ENCODE measurements around the gene FKBP5.

GRCh38 chr6:35731414-35731735, 42.7 kb upstream of the FKBP5 start:
- TF ChIP-seq EP300 (IDR thresholded peaks at IDR 0.05; ENCODE audit: borderline replicate concordance in 1 of 2, control insufficient read depth in 1 of 2, low read depth in 2 of 2, low read length in 2 of 2) (no peak; a peak in 1 of 4 replicates), SIN3A (IDR thresholded peaks at IDR 0.05; ENCODE audit: low read depth, low read length) (no peak), MYC (IDR thresholded peaks at IDR 0.05; ENCODE audit: insufficient read depth, insufficient read length, insufficient replicate concordance, low read length, severe bottlenecking) (no peak), JUND (IDR thresholded peaks at IDR 0.05; ENCODE audit: low read depth, low read length) (no peak), POLR2A (IDR thresholded peaks at IDR 0.05; ENCODE audit: low read depth, low read length) (peak; percentile 88), ZBTB4 (CRISPR knock-in tag; IDR thresholded peaks at IDR 0.05) (no peak), DPF2 (IDR thresholded peaks at IDR 0.05) (no peak), ATF3 (IDR thresholded peaks at IDR 0.05; ENCODE audit: borderline replicate concordance, extremely low read depth, low read depth, low read length) (no peak), SUZ12 (IDR thresholded peaks at IDR 0.05; ENCODE audit: unreplicated experiment) (no peak), YY1 (IDR thresholded peaks at IDR 0.05; ENCODE audit: low read depth, low read length) (no peak), POLR2AphosphoS5 (IDR thresholded peaks at IDR 0.05; ENCODE audit: low read length) (peak; percentile 61; the same call in 1 of the 2 replicates)

Data from GM12878 (cell line).